H1 (cell line): ENCODE results near the gene KLHL15. TPM values are rescaled to one million over a fixed set of nuclear protein-coding genes. Genes with fewer than 3 reads are reported as not detected.

Experiments used
- CTCF ChIA-PET: fragments of 300-600 bp; sonication (Branson Sonifier 250); formaldehyde crosslinking; loops from one replicate; lab custom pipeline; 2021; ENCODE audit not compliant: partially characterized antibody; lab: Charles Lee
- POLR2A ChIA-PET: fragments of 300-600 bp; sonication (Branson Sonifier 250); formaldehyde crosslinking; loops from one replicate; lab custom pipeline; 2021; ENCODE audit warnings: inconsistent platforms; ENCODE audit not compliant: partially characterized antibody; lab: Charles Lee
- DNase-seq, 2 experiments: peaks; one replicate each; pipeline versions ENCODE4 v3.0.0 to v3.0.0-alpha.2; 2010 to 2022; ENCODE audit warnings: low spot score in 2 of 2, low read depth in 1 of 2, mixed read lengths in 1 of 2
- FAIRE-seq: peaks from 2 replicates; lab custom pipeline; 2011; peaks lifted over from hg19 to GRCh38; lab: Jason Lieb, UNC
- H2AFZ ChIP-seq: 2 replicates; pipeline ENCODE4 v1.8.1; 2012; ENCODE audit warnings: low read length, inconsistent platforms
- H2AK5ac ChIP-seq: 2 replicates; pipeline ENCODE4 v1.6.1; 2013; ENCODE audit warnings: low read depth, low read length
- H2BK120ac ChIP-seq: replicated peaks from 2 replicates; pipeline ENCODE3; 2013; ENCODE audit warnings: low read depth, low read length, inconsistent platforms
- H2BK12ac ChIP-seq: 2 replicates; pipeline ENCODE4 v1.6.1; 2013; ENCODE audit warnings: low read depth, low read length
- H2BK15ac ChIP-seq: 2 replicates; pipeline ENCODE4 v1.6.1; 2013; ENCODE audit warnings: low read length
- H2BK20ac ChIP-seq: 2 replicates; pipeline ENCODE4 v1.6.1; 2013; ENCODE audit warnings: low read length
- H2BK5ac ChIP-seq: 2 replicates; pipeline ENCODE4 v1.6.1; 2013; ENCODE audit warnings: low read depth, low read length
- H3K14ac ChIP-seq: 2 replicates; pipeline ENCODE4 v1.6.1; 2013; ENCODE audit warnings: inconsistent platforms; ENCODE audit not compliant: insufficient read length
- H3K18ac ChIP-seq: 2 replicates; pipeline ENCODE4 v1.6.1; 2013; ENCODE audit warnings: low read length; ENCODE audit errors: extremely low read depth
- H3K23ac ChIP-seq: 2 replicates; pipeline ENCODE4 v1.6.1; 2013; ENCODE audit warnings: inconsistent platforms; ENCODE audit not compliant: insufficient read length
- H3K23me2 ChIP-seq: 2 replicates; pipeline ENCODE4 v1.6.1; 2013; ENCODE audit warnings: low read depth, low read length
- H3K27ac ChIP-seq: 2 replicates; pipeline ENCODE4 v1.6.1; 2011; ENCODE audit warnings: low read depth, low read length, inconsistent platforms
- H3K27me3 ChIP-seq, 4 experiments: replicated peaks in 1 of 4; 1 replicate in 1 of 4; 2 replicates in 3 of 4; pipeline versions ENCODE4 v1.6.1 to v1.8.1; 2011 to 2013; ENCODE audit warnings: low read length in 3 of 4, mild to moderate bottlenecking in 3 of 4, inconsistent platforms in 2 of 4, mixed read lengths in 2 of 4, moderate library complexity in 1 of 4; ENCODE audit not compliant: control insufficient read depth in 3 of 4, insufficient read depth in 3 of 4; ENCODE audit errors: extremely low read depth in 1 of 4
- H3K36me3 ChIP-seq, 4 experiments: 2 replicates each; pipeline versions ENCODE4 v1.6.1 to v1.8.1; 2011 to 2013; ENCODE audit warnings: mild to moderate bottlenecking in 4 of 4, low read length in 3 of 4, moderate library complexity in 2 of 4, control low read depth in 1 of 4, inconsistent platforms in 1 of 4; ENCODE audit not compliant: insufficient read depth in 4 of 4, control insufficient read depth in 2 of 4
- H3K4ac ChIP-seq: replicated peaks from 2 replicates; pipeline ENCODE3; 2013; ENCODE audit warnings: low read length, low read depth, mixed read lengths, inconsistent platforms; ENCODE audit not compliant: insufficient read length
- H3K4me1 ChIP-seq, 4 experiments: replicated peaks in 1 of 4; 1 replicate in 1 of 4; 2 replicates in 3 of 4; pipeline versions ENCODE4 v1.6.1 to v1.8.1; 2011 to 2013; ENCODE audit warnings: low read length in 3 of 4, inconsistent platforms in 2 of 4, mixed read lengths in 1 of 4; ENCODE audit not compliant: insufficient read depth in 4 of 4, control insufficient read depth in 3 of 4
- H3K4me2 ChIP-seq, 2 experiments: 2 replicates each; pipeline versions ENCODE4 v1.6.1 to v1.8.1; 2011 to 2013; ENCODE audit warnings: low read depth in 2 of 2, low read length in 2 of 2, control low read depth in 1 of 2, inconsistent platforms in 1 of 2, mild to moderate bottlenecking in 1 of 2; ENCODE audit not compliant: insufficient read depth in 1 of 2
- H3K4me3 ChIP-seq, 4 experiments: fragments of 200-600, 300-600 bp in 1 of 4; sonication (generic), shearing (Covaris generic), sonication (Bioruptor Twin) in 1 of 4; 2 replicates each; pipeline versions ENCODE4 v1.5.1 to v1.8.1; 2011 to 2016; ENCODE audit warnings: low read length in 4 of 4, low read depth in 3 of 4, control low read depth in 2 of 4, inconsistent platforms in 2 of 4, mild to moderate bottlenecking in 2 of 4, mixed read lengths in 1 of 4, moderate library complexity in 1 of 4; ENCODE audit not compliant: insufficient read depth in 2 of 4; ENCODE audit errors: extremely low read depth in 1 of 4
- H3K56ac ChIP-seq: replicated peaks from 2 replicates; pipeline ENCODE3; 2013; ENCODE audit warnings: low read depth, mild to moderate bottlenecking, mixed read lengths, low read length, inconsistent platforms; ENCODE audit not compliant: insufficient read length
- H3K79me1 ChIP-seq: 2 replicates; pipeline ENCODE4 v1.6.1; 2013; ENCODE audit warnings: low read depth, low read length, control low read depth
- H3K79me2 ChIP-seq, 2 experiments: 2 replicates each; pipeline versions ENCODE4 v1.6.1 to v1.8.1; 2012 to 2013; ENCODE audit warnings: low read length in 2 of 2, mild to moderate bottlenecking in 2 of 2, inconsistent platforms in 1 of 2; ENCODE audit not compliant: insufficient read depth in 2 of 2, control insufficient read depth in 1 of 2
- H3K9ac ChIP-seq, 4 experiments: replicated peaks in 1 of 4; 1 replicate in 1 of 4; 2 replicates in 3 of 4; pipeline versions ENCODE4 v1.6.1 to v1.8.1; 2011 to 2013; ENCODE audit warnings: low read depth in 3 of 4, low read length in 3 of 4, control low read depth in 2 of 4, mild to moderate bottlenecking in 2 of 4, moderate library complexity in 2 of 4, inconsistent platforms in 1 of 4; ENCODE audit errors: extremely low read depth in 1 of 4
- H3K9me3 ChIP-seq, 2 experiments: 2 replicates each; pipeline versions ENCODE4 v1.6.1 to v1.8.1; 2012 to 2013; ENCODE audit warnings: mild to moderate bottlenecking in 2 of 2, moderate library complexity in 2 of 2, control low read depth in 1 of 2, inconsistent platforms in 1 of 2, low read depth in 1 of 2, low read length in 1 of 2, mixed read lengths in 1 of 2; ENCODE audit not compliant: insufficient read depth in 2 of 2
- H4K20me1 ChIP-seq, 2 experiments: replicated peaks in 1 of 2; 2 replicates each; pipeline versions ENCODE3 to v1.8.1; 2011 to 2013; ENCODE audit warnings: inconsistent platforms in 2 of 2, low read length in 2 of 2, mild to moderate bottlenecking in 1 of 2; ENCODE audit not compliant: insufficient read depth in 2 of 2, control insufficient read depth in 1 of 2
- H4K5ac ChIP-seq: 2 replicates; pipeline ENCODE4 v1.6.1; 2013; ENCODE audit warnings: low read length, low read depth, mixed read lengths, inconsistent platforms; ENCODE audit not compliant: insufficient read length
- H4K8ac ChIP-seq: 2 replicates; pipeline ENCODE4 v1.8.0; 2013; ENCODE audit warnings: mild to moderate bottlenecking, moderate library complexity, low read length, inconsistent platforms; ENCODE audit not compliant: insufficient read depth; ENCODE audit errors: extremely low read depth
- H4K91ac ChIP-seq: replicated peaks from 2 replicates; pipeline ENCODE3; 2013; ENCODE audit warnings: low read length, mixed read lengths, inconsistent platforms; ENCODE audit not compliant: insufficient read length
- ATF2 ChIP-seq: IDR thresholded peaks from 2 replicates; pipeline ENCODE4 v1.6.1; 2012; ENCODE audit warnings: low read length, inconsistent platforms
- ATF3 ChIP-seq: IDR thresholded peaks from 2 replicates; pipeline ENCODE4 v1.6.1; 2011; ENCODE audit warnings: low read depth, mild to moderate bottlenecking, low read length; ENCODE audit not compliant: insufficient read depth
- HDAC6 ChIP-seq: IDR thresholded peaks from one replicate; pipeline ENCODE4 v1.7.1; 2012; ENCODE audit warnings: low read depth, mild to moderate bottlenecking, inconsistent platforms, low read length, moderate library complexity
- RBBP5 ChIP-seq: IDR thresholded peaks from 2 replicates; pipeline ENCODE4 v1.7.1; 2012; ENCODE audit warnings: low read depth, mild to moderate bottlenecking, inconsistent platforms, low read length, moderate library complexity, borderline replicate concordance
- SP4 ChIP-seq: IDR thresholded peaks from 2 replicates; pipeline ENCODE4 v1.6.1; 2012; ENCODE audit warnings: low read length, inconsistent platforms
- WGBS, 2 experiments: shearing (Covaris generic) in 1 of 2; methylation state at CpG; one replicate each; pipeline versions ENCODE4 v1.1.6 to v1.1.7; 2013 to 2015; ENCODE audit warnings: low lambda C conversion rate in 2 of 2, mixed read lengths in 2 of 2, inconsistent platforms in 1 of 2, low coverage in 1 of 2, missing lambda C conversion rate in 1 of 2; ENCODE audit not compliant: insufficient replicate concordance in 2 of 2, insufficient coverage in 1 of 2, insufficient read length in 1 of 2; ENCODE audit errors: extremely low coverage in 1 of 2, missing lambda C conversion rate in 1 of 2; 5-methylcytosine and 5-hydroxymethylcytosine counted together
- polyA plus RNA-seq, 7 experiments: library from polyadenylated mRNA; depleted of rRNA in 3 of 7; stranded (reverse) in 5 of 7; unstranded in 2 of 7; fragments of >200 nt in 5 of 7; fragments of 200-250 nt in 2 of 7; gene quantifications; 1 replicate in 5 of 7; 2 replicates in 1 of 7; 4 replicates in 1 of 7; pipeline versions ENCODE4 v1.2.1 to v1.2.3, GENCODE V29; 2011 to 2013; ENCODE audit warnings: missing spikeins in 2 of 7, mixed read lengths in 2 of 7
- total RNA-seq: library from RNA; stranded (reverse); fragmentation: NEBNext Ultra II Directional; extraction: Animal tissue kit (Norgen Biotek cat#: 25700); gene quantifications from 2 replicates; pipeline ENCODE4 v1.2.1, GENCODE V29; 2021

Gene KLHL15
- total and polyA plus RNA-seq, 2 of the 8 experiments (the other 6 are each of a cell fraction or from before 2014, with no cell fraction given), result 3.7 to 8.9 TPM

- no peak overlapping the region for H3K56ac ChIP-seq
- H3K14ac ChIP-seq, result no peak overlapping the region
- H2BK120ac ChIP-seq, result no peak overlapping the region
- H4K20me1 ChIP-seq, result no peaks in the 10 kb centered on the region
- CTCF ChIA-PET, result no interaction called here
- no peak overlapping the region for H3K4ac ChIP-seq
- no peak overlapping the region for H3K4me2 ChIP-seq
- no peak overlapping the region for H2BK20ac ChIP-seq
- no peak overlapping the region for H3K4me3 ChIP-seq
- H4K8ac ChIP-seq, result no peak overlapping the region
- H2BK12ac ChIP-seq, result no peak overlapping the region
- no peak for DNase-seq
- no peak overlapping the region for H3K9ac ChIP-seq
- H3K18ac ChIP-seq, result no peak overlapping the region
- H3K9me3 ChIP-seq, result no peaks in the 10 kb centered on the region
- H3K4me1 ChIP-seq, result no peaks in the 10 kb centered on the region
- POLR2A ChIA-PET, result no interaction called here
- no peak overlapping the region for H2BK5ac ChIP-seq
- no peaks in the 10 kb centered on the region; a peak in 1 of 4 replicates for H3K79me2 ChIP-seq
- no peak overlapping the region for H3K23ac ChIP-seq
- TF ChIP-seq SP4, result no peak
- no peak for TF ChIP-seq ATF3
- no peak for TF ChIP-seq ATF2
- TF ChIP-seq HDAC6, result no peak
- TF ChIP-seq RBBP5, result no peak
- TF ChIP-seq, all 59 proteins: peak for 0
- H4K91ac ChIP-seq, result no peak overlapping the region
- H3K79me1 ChIP-seq, result no peaks in the 10 kb centered on the region
- H3K27me3 ChIP-seq, result no peaks in the 10 kb centered on the region
- H2AFZ ChIP-seq, result no peak overlapping the region
- 93% methylated on average over 1 of the region's 1 CpG; no CpG with 5 or more reads in 1 of the 2 experiments for WGBS, 2 experiments
- no peak for FAIRE-seq
- peaks cover 0 to 12% (median 4%) of the 10 kb centered on the region in 4 experiments; a peak in 5 of 8 replicates for H3K36me3 ChIP-seq
- H2BK15ac ChIP-seq, result no peak overlapping the region
- H2AK5ac ChIP-seq, result no peak overlapping the region
- no peak overlapping the region for H4K5ac ChIP-seq
- no peaks in the 10 kb centered on the region for H3K23me2 ChIP-seq
- no peak overlapping the region for H3K27ac ChIP-seq
Observed at GRCh38 chrX:24002167-24002566, 24.8 kb downstream of the KLHL15 start.
